A549 (cell line): ENCODE results near the gene TFPT.

Experiments used
- CTCF ChIP-seq: fragments of >200 bp; sonication (Bioruptor Twin); formaldehyde crosslinking; IDR thresholded peaks from 3 replicates; pipeline ENCODE4 v1.5.1; 2016
- E2F6 ChIP-seq: IDR thresholded peaks from 2 replicates; pipeline ENCODE4 v1.6.1; 2012; ENCODE audit warnings: low read depth, borderline replicate concordance
- EHMT2 ChIP-seq: fragments of 200-600 bp; sonication (generic); IDR thresholded peaks from 2 replicates; pipeline ENCODE4 v1.6.1; 2016; ENCODE audit warnings: antibody characterized with exemption, low read depth, mild to moderate bottlenecking, moderate library complexity
- FOXS1 ChIP-seq: fragments of 250-450 bp; sonication (Bioruptor Pico); IDR thresholded peaks from 2 replicates; pipeline ENCODE4 v1.5.0; 2020; ENCODE audit warnings: mild to moderate bottlenecking, moderate library complexity
- HMGXB4 ChIP-seq: fragments of 250-450 bp; sonication (Bioruptor Pico); IDR thresholded peaks from 2 replicates; pipeline ENCODE4 v1.5.0; 2021; ENCODE audit warnings: mild to moderate bottlenecking, moderate library complexity, borderline replicate concordance
- JUN ChIP-seq, 2 experiments: fragments of >200 bp; sonication (Bioruptor Twin); formaldehyde crosslinking; IDR thresholded peaks; 2 replicates in 1 of 2; 3 replicates in 1 of 2; pipeline ENCODE4 v1.6.1; 2016 to 2017
- JUNB ChIP-seq: fragments of >200 bp; sonication (Bioruptor Twin); formaldehyde crosslinking; IDR thresholded peaks from 2 replicates; pipeline ENCODE4 v1.6.1; 2016
- MAFK ChIP-seq: fragments of 450-650 bp; IDR thresholded peaks from 2 replicates; pipeline ENCODE4 v1.6.1; 2014; ENCODE audit not compliant: partially characterized antibody
- MAX ChIP-seq: IDR thresholded peaks from 2 replicates; pipeline ENCODE4 v1.6.1; 2012
- PBX3 ChIP-seq: IDR thresholded peaks from 2 replicates; pipeline ENCODE4 v1.6.1; 2012
- POLR2A ChIP-seq: IDR thresholded peaks from 2 replicates; pipeline ENCODE4 v1.6.1; 2012; ENCODE audit warnings: mild to moderate bottlenecking, low read length
- SMC3 ChIP-seq: fragments of >200 bp; sonication (Bioruptor Twin); formaldehyde crosslinking; IDR thresholded peaks from 3 replicates; pipeline ENCODE4 v1.6.1; 2018; ENCODE audit warnings: inconsistent platforms

GRCh38 chr19:54107876-54108490 is 7.5 kb downstream of the TFPT start:
- no peak for TF ChIP-seq CTCF
- TF ChIP-seq EHMT2, result no peak
- TF ChIP-seq JUNB, result no peak
- no peak for TF ChIP-seq POLR2A
- TF ChIP-seq MAFK, result no peak
- no peak for TF ChIP-seq E2F6
- TF ChIP-seq PBX3, result no peak
- no peak for TF ChIP-seq SMC3
- TF ChIP-seq JUN (IDR thresholded peaks at IDR 0.05), result no peak
- no peak for TF ChIP-seq FOXS1
- TF ChIP-seq HMGXB4 (CRISPR knock-in tag), result no peak
- no peak for TF ChIP-seq MAX
